HS-5 (cell line): Measurements from ENCODE around the gene KRTAP25-1.

Experiments used
- DNase-seq: peaks from one replicate; pipeline ENCODE4 v3.0.0-alpha.2; 2012; ENCODE audit warnings: low read depth

The KRTAP25-1 gene

DNA sequence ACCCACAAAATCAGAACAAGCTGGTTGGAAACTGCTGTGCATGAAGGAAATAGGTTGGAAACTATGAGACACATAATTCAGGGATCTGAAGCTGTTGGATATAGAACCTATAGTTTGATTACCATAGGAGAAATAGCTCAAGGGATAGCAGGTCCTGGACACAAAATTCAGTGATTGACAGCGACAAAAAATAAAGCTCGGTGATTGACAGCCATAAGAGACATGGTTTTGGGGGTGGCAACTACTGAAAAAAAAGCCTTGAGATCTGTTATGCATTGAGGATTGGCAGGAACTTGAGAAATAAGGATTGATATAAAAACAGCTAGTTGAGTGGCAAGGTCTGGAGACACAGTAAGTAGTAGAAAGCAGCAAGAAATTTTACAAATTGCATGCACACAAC, at the start of gene KRTAP25-1:
KRTAP25-1 (minus strand) TSS at position 300 of the 400 bp plus-strand sequence; CDS start at position 276, 24 bp downstream.
- DNase-seq, result no peak

- no peak for DNase-seq
Observed at GRCh38 chr21:30338717-30339116, 49.4 kb upstream of the KRTAP25-1 start.

DNA sequence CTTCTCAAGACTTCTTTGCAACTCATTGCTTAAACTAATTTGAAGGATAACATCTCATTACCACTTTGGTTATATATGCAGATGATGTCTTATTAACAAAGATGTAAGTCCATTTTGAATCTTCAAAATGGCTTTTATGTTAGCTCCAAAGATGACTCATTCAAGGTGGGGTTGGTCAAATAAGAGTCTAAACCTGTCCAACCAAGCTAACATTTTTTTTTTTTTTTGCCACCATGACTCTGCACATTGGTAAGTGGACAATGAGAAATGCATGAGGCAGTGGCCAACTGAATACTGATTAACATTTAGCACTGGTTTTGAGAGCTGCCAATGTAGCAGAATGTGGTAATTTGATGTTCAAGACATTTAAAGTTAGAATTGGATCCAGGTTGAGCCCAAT, 48.5 kb upstream of the KRTAP25-1 start:
- no peak for DNase-seq

DNA sequence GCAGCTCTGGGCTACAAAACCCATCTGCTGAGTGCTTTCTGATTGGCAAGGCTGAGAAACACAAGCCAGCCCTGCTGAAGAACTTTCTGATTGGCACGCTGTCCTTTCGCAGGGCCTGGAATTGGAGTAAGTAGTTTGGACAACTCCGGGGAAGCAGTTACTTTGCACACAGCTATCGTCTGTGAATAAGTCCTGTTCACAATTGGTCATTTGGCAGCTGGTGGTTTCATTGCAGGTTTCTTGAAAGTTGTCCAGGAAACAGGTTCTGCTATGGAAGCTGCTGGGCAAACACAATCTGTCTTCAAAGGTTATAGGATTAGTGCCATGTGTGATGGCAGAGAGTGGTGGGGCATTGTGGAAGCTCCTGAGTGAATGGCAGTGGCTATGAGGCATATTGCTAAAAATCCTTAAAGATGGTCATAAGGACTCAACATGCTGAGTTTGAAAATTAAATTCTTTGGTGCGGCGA, 48.0 kb upstream of the KRTAP25-1 start, which contains the start of gene KRTAP27-1:
KRTAP27-1 (minus strand) TSS at position 419 of the 469 bp plus-strand sequence; CDS start at position 393, 26 bp downstream.
- no peak for DNase-seq

- peak; percentile 10 for DNase-seq
Observed at GRCh38 chr21:30336596-30336995, 47.3 kb upstream of the KRTAP25-1 start.

GRCh38 chr21:30333736-30334135, 44.4 kb upstream of the KRTAP25-1 start:
- DNase-seq, result no peak

DNA sequence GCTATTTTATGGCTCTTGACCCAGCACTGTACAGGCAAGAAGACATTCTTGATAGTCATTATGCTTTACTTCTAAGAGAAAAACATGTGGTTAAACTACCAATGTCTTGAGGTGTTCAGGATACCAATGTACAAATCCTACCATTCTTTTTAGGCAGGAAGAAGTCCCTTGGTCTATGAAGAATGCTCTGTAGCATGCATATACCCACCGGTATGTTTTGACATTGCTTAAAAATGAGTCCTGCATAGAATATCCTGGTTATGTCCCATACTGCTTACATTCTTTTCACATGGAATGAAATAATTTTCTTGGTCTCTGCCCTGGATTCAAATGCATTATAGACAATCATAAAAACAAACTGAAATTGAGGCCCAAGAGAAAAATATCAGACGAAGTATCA, 43.4 kb upstream of the KRTAP25-1 start:
- DNase-seq, result no peak

DNA sequence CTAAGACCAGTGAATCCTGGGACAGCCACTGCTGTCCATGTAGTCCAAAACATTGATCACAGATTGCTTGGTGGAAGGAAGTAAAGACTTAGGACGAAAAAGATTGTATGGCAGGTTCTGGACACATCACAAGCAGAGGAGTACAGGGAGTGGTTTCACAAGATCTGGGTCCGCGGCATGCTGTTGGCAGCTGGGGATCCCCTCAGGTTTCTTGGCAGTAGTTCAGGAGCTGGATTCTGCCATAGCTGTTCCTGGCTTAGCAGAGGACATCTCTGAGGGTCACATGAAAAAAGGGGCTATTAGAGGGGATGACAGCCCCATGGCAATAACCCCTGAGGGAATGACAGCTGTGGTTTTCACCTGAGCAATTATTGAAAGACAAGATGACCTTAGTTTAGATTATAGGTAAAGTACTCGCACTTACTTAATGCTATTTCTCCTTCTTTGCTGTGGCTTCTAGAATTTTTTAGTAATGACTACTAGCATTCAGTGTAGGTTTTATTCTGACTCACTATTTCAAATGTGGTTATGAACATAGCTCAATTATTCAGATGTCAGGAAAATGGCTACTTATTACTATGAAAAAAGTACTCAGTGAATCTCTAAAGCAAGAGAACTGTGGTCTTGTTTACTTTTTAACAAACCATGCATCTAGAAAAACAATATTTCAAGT, 40.0 kb upstream of the KRTAP25-1 start:
- peak; percentile 33 for DNase-seq

DNA sequence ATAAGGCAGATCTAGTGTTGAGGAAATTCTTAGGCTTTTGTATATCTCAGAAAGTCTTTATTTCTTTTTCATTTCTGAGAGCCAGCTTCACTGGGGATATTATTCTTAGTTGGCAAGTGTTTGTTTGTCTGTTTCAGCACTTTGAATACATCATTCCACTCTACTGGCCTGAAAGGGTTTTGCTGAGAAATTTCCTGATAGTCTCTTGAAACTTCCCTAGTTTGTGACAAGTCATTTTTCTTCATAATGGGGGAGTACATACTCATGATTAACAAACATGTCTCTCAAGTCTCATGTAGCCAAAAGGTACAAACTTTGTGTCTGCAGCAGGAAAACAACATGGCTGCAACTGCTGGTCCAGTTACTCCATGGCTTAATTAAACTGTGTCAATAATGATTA, 37.1 kb upstream of the KRTAP25-1 start:
- no peak for DNase-seq

DNA sequence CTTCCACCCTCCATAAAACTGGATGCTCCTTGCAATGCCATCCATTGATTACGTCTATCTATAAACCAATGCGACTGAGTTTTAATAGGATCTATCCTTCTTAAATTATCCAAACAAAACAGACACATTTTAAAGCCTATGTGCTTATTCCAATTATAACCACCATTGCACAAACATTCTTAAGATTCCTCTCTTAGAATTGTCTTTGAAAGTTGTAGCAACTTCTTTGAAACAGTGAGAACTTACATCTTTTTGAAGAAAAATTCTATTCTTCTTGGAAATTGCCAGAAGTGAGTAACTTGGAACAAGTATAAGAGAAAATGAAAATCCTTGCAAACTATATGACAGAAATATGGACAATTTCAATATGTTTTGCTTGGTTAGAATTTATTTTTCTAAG, 30.9 kb upstream of the KRTAP25-1 start, which contains the start of gene KRTAP26-1:
KRTAP26-1 (minus strand) TSS at position 101 of the 400 bp plus-strand sequence. CDS start 280 bp downstream, outside the sequence.
- DNase-seq, result no peak

DNA sequence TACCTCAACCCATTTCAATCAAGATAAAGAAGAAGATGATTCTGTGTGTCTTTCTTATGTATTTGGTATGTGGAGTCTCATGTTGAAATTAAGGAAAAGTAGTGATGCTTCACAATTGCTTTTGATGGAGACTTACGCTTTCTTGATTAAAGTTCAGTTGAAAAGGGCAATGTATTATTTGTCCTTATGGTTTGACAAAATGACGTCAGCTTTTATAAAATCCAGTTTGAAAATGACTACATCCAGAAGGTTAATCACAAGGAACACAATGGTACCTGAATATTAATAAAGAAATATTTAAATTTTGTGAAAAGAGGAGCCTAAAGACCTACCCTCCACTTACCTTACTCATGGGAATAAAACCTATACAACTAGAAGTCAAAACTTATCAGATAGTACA, 26.4 kb upstream of the KRTAP25-1 start:
- DNase-seq, result no peak

DNA sequence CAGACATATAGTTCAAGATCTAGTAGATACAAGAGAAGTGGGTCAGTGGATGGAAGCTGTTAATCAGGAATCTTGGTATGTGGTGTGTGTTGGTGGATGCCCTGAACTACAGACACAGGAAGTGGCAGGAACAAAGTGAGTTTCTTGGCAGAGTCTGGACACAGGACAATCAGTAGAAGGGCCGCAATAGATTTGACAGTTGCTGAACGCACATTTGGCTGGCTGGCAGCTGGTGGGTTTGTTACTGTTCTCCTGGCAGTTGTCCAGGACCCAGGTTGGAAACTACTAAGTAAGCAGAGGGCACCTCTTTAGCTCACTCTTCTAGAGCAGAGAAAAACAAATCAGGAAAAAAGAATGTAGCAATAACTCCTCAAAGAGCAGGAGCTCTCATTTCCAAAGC, 17.6 kb upstream of the KRTAP25-1 start:
- DNase-seq, result no peak

DNA sequence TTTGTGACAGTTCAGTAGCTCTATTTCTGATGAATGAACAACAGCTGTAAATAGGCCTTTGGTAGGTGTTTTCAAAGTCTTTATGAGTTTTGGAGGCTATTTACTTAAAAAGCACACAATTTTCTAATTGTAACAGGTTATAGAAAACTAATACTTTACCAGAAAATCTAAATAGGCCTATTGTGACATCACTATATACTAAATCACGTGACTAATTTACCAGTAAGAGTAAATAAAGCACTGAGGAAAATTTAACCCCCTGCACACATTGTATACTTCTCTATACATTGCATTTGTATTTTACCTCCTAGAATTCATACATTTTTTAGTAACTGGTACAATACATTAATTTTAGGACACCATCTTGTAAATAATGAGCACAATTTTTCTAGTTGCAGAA, 15.8 kb upstream of the KRTAP25-1 start:
- DNase-seq, result no peak

DNA sequence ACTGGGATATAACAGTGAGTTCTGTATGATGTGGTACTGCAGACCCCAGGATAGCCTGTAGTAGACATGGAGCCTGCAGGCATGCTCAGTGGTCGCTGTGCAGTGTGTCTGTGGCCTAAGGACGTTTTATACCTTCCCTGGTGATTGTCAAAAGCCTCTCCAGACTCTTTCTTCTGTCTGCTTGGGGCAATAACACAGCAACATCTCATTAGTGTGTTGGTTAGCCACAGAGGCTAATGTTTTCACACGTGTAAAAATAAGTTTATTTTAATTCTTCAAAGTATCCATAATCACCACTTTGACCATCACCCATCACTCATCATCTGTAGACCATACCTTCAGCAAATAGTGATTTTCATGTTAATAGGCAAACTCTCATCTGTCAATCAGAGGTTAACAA, 6.5 kb downstream of the KRTAP25-1 start, which contains the start of gene KRTAP24-1:
KRTAP24-1 (minus strand) TSS at position 101 of the 400 bp plus-strand sequence; CDS start at position 83, 18 bp downstream.
- no peak for DNase-seq

- no peak for DNase-seq
Observed at GRCh38 chr21:30271611-30272010, 17.7 kb downstream of the KRTAP25-1 start.

DNA sequence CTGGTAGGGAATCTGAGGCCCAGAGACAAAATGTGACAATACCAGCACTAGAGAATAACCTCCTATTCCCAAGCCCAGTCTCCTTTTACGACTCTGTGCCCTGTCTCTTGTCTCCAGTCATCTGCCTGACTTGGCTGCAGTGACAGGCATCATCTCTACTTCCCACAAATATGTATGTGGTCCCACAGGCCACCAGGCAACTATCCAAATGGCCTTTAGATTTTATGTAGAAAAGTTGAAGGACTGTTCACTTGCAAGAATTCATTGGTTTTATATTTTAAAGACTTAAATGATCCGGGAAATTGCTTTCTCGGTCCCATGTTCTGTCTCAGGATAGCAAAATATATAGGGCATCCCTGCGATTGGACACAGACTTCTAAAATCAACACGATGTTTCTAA, 18.2 kb downstream of the KRTAP25-1 start:
- DNase-seq, result no peak

DNA sequence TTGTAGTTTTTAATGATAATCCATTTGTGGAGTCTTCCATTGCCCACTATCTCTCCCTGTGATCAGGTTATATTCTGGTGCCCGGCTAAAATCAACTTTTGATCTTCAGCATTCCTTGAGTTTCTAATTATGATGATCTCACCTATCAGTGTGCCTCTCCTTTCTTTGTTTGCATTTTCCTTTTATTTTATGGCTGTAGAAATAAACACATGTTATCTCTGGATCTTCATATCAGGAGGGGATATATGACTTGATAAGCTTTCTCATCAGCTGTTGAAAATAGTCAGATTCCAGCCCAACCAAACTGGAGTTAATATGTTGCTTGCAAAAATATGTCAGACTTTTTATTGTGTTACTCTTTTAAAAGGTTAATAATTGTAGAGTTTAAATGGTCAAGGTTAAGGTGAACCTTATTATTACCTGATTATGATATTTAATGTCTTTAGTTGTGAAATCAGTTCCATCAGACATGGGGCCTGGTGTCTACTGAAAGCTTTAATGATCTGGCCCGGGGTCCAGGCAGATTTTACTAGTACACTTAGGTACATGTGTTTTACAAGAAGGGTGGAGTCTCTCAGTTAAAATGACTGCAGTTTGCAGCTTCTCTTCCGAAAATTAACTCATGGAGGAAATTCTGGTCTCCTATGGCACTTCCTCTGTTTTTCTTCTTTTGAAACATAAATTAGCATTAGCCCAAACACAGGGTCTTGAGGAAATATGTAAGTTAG, 19.3 kb downstream of the KRTAP25-1 start:
- DNase-seq, result no peak

DNA sequence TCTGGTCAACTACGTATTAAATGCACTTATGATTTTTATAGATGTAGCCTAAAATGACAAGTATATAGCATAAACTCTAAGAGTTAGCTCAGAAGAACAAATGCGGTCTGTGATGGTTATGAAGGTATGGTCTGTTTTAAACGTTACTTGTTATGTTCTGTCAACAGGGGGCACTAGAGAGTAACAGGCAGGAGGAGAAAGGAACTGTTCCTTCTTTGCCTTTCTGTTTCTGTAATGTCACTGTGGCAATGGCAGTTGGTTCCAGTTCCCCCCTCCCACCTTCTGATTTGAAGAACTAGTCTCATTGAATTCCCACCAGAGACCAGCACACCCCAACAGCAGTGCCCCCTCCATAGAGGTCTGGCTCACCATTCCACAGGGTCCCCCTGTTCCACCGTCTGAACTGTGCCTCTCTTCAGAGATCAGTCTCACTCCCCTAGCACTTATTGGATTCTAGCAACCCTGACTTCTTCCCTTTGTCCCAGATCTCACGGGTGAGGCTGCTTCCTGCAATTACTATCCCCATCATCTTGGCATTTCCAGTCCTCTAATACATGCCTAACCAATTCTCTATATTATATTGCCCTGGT, 20.6 kb downstream of the KRTAP25-1 start:
- DNase-seq, result no peak

GRCh38 chr21:30257773-30258172, 31.5 kb downstream of the KRTAP25-1 start:
- no peak for DNase-seq

DNA sequence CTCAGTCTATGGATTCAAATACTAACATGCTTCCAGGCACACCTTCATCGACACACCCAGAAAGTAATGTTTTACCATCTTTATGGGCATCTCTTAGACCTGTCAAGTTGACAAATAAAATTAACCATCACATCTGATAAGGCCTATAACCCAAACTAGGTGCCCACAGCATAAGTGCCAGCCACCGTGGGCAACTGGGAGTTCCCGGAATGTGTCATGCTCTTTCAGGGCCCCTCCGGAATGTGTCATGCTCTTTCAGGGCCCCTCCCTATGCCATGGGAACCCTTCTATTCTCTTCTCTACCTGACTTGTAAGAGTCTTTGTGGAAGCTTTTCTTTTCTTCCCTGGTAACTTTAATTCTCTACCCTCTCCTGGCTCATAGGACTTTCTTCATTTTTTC, 33.2 kb downstream of the KRTAP25-1 start:
- no peak for DNase-seq

DNA sequence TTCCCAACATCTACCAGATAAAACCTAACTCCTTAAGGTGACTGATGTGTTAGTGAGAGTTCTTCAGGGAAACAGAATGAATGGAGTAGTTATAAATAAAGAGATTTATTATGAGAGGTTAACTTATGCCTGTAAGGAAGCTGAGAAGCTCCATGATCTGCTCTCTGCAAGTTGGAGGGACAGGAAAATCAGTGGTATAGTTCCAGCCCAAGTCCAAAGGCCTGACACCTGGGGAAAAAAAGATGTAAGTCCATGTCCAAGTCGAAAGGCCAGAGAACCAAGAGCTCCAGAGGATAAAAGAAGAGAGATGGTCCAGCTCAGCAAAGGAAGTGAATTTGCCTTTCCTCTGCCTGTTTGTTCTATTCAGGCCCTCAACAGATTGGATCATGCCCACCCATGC, 33.6 kb downstream of the KRTAP25-1 start:
- no peak for DNase-seq

- no peak for DNase-seq
Observed at GRCh38 chr21:30251781-30252180, 37.5 kb downstream of the KRTAP25-1 start.

DNA sequence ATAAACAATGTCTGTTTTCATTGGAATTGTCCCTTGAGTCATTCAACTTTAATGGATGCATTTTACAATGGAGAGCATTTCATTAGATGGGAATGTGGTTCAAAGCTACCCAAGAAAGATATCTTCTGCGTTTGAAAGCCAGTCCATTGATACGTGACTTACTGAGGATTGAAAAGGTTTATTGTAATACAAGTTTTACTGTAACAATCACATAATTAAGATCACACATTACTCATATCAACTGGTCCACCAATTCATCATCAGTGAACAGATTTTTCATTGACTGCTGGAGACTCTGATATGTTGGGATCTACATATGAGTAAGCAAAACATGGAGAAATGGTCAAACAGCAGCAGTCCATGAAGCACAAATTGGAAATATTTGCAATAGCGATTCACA, 39.4 kb downstream of the KRTAP25-1 start:
- no peak for DNase-seq
